Urothelium cell line (cell line): ENCODE data around the gene UNC5A.
"Not testable (repeated sequence)": the region's sequence is repeated elsewhere in the genome, so short reads cannot be mapped to it uniquely, and the experiment has no call there.

ENCODE experiments used
- DNase-seq: peaks from one replicate; pipeline ENCODE4 v3.0.0; 2011; ENCODE audit warnings: low spot score, mixed read lengths
- FAIRE-seq: peaks from 2 replicates; lab custom pipeline; 2011; peaks lifted over from hg19 to GRCh38; lab: Jason Lieb, UNC

The UNC5A gene

DNA sequence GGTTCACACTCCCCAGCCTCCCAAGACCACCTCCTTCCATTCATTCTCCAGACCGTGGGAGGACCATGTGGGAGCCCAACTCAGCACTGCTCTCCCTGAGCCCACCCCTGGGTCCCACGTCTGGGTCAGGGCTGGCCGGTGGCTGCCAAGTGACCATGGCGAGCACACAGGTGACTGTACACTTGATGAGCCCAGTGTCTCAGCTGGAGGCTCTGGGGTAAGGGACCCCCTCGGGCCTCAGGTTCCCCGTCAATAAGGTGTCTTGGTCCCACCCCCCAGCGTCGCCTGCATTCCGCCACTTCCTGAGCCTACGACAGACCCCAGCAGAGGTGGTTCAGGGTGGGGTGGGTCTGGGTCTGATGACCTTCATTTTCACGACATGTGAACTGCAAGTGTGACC is 50.0 kb downstream of the UNC5A start:
- FAIRE-seq (no peak), DNase-seq (no peak)

DNA sequence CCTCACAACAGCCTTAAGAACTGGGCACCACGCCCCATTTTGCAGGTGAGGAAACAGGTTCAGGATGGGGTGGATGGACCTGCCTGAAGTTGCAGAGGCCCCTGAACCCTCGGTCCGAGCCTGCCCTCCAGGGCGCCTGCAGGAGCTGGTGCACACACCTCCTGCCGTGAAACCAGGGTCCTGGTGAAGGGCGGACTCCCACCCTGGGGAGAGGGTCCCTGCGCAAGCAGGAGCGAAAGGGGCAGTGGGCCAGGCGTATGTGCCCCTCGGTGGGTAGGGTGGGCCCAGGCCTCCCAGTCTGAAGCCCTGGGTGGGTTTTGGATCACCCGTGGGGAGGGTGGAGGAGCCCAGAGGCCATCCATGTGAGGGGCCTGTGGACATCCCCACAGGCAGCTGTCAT is 50.9 kb downstream of the UNC5A start:
- FAIRE-seq, result no peak
- DNase-seq, result no peak

DNA sequence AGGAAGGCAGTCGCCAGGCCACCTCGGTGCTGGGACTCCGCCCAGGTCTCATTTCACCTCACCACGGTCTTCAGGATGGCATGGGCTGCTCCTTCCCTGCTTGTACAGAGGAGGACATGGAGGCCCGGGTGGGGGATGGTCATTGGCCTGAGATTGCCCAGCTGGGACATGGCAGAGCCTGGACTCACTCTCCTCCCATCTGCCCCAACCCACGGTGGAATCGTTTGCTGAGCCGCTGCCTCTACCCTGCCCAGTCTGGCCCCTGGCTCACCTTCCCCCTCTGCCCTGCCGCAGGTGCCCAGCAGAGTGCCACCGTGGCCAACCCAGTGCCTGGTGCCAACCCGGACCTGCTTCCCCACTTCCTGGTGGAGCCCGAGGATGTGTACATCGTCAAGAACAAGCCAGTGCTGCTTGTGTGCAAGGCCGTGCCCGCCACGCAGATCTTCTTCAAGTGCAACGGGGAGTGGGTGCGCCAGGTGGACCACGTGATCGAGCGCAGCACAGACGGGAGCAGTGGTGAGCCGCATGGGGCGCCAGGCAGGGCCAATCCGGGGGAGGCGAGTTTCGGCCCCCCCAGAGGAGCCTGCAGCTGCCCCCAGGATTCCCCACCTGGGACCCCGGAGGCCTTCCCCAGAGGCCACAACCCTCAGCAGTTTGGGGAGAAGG is 52.1 kb downstream of the UNC5A start:
- FAIRE-seq, result no peak
- DNase-seq, result no peak

DNA sequence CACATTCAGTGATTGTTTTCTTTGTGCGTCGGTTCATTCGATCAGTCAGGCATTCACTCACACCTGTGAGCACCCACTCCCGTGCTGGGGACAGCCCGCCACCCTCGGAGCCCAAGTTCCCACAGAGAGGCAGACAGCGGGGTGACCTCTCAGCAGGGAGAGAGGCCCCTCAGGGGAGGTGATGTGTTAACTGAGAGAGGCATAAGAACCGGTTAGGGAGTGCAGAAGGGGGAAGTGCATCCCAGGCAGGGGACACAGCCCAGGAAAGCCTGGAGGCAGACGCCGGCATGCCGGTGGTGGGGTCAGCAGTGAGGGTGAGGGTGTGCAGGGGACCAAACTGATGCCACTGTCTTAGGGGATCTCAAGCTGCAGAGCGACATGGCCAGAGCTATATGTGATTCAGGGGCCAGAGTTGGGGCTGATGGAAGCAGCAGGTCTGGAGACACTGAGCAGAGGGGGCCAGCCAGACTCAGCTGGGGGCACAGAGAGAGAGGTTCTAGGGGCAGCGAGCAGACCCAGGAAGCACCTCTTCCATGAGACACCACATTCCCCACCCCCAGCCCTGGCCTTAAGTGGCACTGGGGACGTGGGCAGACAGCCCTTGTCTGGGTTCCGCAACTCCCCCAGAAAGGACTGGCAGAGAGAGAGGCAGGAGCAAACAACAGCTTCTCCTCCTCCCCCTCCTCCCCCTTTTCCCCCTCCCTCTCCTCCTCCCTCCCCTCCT is 52.8 kb downstream of the UNC5A start:
- FAIRE-seq, result no peak
- no peak for DNase-seq

DNA sequence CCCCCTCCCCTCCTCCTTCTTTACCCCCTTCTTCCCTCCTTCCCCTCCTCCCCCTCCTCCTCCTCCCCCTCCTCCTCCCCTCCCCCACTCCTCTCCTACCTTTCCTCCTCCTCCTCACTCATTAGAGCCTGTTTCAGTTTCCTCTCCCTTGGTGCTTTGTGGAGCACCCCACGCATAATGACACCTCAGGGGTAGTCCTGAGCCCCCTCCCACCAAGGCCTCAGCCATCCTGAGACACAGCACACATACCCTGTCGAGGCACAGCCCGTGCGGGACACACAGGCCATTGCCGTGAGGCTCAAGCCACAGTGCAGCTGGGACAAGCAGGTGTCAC is 53.4 kb downstream of the UNC5A start:
- no peak for FAIRE-seq
- no peak for DNase-seq

DNA sequence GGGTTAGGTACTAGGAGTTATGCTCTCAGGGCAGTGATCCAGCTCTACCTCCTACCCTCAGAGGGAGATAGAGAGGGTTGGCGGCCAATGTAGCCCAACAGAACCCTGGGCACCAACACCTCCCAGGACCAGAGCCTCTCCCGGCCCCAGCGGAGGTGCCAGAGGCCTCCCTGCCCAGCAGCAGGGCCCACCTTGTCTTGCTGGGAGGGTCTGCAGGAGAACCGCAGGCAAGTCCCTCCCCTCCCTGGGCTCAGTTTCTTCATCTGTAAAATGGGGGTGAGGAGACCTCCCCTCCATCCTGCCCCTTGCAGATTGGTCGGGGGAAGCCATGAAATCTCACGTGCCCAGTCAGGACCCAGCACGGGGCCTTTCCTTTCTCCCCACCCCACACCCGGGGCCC is 54.4 kb downstream of the UNC5A start:
- DNase-seq (no peak), FAIRE-seq (no peak)

DNA sequence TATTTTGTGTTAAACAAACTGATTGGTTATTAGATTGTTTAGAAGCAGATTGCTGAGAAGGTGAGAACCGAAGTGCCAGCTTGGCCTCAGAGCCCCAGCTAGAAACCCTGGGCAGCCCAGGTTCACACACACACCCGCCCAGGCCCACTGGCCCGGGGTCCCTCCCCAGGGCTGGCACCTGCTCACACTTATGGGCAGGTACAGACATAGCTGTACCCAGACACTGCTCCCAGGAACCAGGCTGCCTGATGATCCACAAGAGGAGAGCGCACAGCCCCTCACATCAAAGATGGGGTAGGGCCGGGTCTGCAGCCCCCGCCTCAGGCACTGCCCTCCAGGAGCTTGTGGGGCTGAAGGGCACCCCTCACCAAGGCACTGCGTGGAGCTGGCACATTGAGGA is 55.6 kb downstream of the UNC5A start:
- FAIRE-seq, result no peak

DNA sequence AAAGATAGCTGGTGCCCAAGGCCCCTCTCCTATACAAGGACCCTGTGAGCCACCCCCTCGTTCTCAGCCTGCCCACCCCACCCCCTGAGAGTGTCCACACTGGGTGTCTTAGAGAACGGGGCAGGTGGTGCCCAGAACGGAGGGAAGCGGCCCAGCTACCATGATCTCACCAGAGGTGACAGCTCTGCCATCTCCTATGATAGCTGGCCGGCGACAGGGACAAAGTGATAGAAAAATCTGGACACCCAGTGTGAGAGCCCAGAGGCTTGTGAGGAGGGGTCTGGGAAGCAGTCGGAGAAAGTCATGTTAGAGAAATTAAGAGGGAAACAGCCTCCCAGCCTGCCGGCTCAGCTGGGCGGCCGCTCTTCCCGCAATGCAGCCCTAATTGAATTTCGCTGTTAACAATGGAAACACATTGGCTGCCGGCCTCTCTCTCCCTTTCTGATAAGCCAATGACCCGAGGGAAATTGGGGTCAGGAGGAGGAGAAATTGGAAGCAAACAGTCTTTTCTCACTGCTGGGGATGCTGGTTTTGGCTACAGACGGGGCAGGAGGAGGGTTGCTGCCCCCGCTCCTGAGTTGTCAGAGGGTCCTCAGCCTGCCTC is 56.5 kb downstream of the UNC5A start:
- FAIRE-seq, result no peak

More for the DNA sequence above, 55.6 kb downstream of the UNC5A start:
- no peak for DNase-seq

DNA sequence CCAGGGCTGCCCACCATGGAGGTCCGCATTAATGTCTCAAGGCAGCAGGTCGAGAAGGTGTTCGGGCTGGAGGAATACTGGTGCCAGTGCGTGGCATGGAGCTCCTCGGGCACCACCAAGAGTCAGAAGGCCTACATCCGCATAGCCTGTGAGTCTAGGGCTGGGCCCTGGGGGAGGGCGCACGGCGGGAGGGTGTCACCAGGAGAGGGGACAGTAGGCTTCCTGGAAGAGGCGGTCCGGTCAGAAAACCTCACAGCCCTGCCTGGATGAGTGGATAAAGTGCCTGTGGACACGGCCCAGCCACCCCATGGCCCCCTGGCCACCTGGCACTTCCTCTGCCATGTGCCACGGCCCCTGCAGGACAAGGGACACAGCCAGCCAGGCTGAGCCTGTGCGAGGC is 57.8 kb downstream of the UNC5A start:
- FAIRE-seq, result no peak
- no peak for DNase-seq

More for the DNA sequence above, 56.5 kb downstream of the UNC5A start:
- no peak for DNase-seq

DNA sequence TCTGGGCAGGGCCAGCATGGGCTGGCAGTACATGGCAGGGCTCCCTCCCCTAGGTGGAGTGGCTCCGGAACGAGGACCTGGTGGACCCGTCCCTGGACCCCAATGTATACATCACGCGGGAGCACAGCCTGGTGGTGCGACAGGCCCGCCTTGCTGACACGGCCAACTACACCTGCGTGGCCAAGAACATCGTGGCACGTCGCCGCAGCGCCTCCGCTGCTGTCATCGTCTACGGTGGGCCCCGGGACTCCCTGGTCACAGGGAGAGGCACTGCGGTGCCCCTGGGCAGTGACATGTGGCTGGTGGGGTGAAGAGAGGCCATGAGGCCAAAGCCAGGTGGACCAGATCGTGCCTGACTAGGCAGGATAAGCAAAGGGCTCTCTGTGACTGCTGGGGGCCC is 58.4 kb downstream of the UNC5A start:
- DNase-seq (no peak), FAIRE-seq (no peak)

DNA sequence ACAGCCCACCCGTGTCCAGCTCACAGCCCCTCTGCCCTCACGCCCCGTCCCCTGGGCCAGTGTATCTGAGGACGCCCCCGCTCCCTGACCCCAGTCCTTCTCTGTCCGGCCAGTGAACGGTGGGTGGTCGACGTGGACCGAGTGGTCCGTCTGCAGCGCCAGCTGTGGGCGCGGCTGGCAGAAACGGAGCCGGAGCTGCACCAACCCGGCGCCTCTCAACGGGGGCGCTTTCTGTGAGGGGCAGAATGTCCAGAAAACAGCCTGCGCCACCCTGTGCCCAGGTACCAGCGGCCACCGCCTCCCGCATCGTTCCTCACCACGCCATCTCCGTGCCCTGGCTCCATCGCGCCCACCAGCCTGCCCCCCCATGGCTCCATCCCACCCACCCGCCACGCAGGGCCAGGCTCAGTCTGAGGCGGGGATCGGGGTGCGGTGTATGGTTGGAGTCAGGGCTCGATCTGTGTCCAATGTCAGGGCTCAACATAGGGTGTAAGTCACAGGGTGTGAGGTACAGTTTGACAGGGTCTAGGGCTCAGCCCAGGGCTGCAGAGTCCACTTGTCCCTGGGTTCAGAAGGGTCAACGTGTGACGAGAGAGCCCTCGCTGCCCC is 59.2 kb downstream of the UNC5A start:
- FAIRE-seq, result no peak
- no peak for DNase-seq

DNA sequence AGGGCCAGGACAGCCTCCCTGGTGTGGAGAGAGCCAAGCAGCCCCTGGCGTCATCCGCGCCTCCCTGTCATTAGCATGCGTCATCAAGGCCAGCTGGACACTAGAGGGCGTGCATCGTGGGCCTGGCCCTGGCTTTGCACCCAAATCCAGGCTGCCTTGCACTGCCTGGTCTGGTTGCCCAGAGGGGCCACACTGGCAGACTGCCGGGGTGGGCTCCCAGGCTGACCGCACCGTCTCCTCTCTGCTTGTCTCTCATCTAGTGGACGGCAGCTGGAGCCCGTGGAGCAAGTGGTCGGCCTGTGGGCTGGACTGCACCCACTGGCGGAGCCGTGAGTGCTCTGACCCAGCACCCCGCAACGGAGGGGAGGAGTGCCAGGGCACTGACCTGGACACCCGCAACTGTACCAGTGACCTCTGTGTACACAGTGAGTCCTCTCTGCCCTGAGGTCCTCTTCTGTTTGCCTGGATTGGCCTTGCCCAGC is 59.8 kb downstream of the UNC5A start:
- no peak for FAIRE-seq
- peak; percentile 38 for DNase-seq

DNA sequence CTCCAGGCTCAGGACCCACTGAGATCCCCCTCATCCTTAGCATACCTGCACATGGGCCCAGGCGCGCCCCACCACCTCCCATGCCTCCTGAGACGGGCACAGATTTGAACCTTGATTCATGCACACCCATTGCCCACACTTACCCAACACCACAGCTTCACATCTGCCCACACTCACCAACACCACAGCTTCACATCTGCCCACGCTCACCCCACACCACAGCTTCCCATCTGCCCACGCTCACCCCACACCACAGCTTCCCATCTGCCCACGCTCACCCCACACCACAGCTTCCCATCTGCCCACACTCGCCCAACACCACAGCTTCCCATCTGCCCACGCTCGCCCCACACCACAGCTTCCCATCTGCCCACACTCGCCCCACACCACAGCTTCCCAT is 60.3 kb downstream of the UNC5A start:
- not testable (repeated sequence) for DNase-seq, FAIRE-seq

DNA sequence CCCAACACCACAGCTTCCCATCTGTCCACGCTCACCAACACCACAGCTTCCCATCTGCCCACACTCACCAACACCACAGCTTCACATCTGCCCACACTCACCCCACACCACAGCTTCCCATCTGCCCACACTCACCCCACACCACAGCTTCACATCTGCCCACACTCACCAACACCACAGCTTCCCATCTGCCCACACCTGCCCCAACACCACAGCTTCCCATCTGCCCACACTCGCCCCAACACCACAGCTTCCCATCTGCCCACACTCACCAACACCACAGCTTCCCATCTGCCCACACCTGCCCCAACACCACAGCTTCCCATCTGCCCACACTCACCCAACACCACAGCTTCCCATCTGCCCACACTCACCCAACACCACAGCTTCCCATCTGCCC is 62.2 kb downstream of the UNC5A start:
- not testable (repeated sequence) for DNase-seq, FAIRE-seq

DNA sequence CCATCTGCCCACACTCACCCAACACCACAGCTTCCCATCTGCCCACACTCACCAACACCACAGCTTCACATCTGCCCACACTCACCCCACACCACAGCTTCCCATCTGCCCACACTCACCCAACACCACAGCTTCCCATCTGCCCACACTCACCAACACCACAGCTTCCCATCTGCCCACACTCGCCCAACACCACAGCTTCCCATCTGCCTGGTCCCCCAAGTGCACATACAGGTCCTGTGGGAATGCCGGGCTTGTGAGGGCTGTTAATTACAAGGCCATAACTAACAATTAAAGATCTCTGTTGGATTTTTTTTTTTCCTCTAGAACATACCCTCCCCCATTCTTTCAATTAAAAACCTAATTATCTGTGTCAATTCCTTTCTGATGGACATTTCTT is 62.7 kb downstream of the UNC5A start:
- not testable (repeated sequence) for DNase-seq, FAIRE-seq

DNA sequence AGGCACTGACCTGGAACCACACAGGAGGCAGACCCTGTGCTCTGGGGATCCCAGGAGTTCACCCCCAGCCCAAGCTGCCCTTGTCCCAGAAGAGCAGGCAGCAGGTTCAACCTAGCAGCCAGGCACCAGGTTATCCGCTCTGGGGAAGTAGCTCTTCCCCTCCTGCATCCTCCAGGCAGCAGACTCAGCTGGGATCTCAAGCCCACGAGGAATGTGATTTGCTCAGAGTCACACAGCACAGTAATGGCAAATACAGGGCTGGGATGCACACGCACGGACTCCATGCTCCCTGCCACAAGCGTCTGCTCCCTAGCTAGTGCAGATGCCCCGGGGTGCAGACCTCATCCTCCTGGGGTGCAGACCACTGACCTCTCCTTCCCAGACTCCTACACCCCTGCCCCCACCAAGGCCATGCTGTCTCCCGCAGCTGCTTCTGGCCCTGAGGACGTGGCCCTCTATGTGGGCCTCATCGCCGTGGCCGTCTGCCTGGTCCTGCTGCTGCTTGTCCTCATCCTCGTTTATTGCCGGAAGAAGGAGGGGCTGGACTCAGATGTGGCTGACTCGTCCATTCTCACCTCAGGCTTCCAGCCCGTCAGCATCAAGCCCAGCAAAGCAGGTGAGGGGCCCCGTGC is 63.3 kb downstream of the UNC5A start:
- FAIRE-seq (no peak), DNase-seq (no peak)

DNA sequence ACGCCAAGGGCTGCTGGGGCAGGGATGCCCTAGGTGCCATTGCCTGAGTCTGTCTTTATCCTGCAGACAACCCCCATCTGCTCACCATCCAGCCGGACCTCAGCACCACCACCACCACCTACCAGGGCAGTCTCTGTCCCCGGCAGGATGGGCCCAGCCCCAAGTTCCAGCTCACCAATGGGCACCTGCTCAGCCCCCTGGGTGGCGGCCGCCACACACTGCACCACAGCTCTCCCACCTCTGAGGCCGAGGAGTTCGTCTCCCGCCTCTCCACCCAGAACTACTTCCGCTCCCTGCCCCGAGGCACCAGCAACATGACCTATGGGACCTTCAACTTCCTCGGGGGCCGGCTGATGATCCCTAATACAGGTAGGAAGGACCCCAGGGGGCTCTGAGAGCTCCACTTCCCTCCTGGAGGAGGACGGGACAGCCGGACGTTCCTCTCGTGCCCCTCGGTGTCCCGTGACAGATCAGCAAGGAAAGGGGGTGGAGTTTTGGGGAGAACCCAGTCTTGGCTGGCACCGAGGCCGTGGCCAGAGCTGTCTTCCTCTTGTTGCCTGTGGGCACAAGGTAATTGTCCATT is 63.9 kb downstream of the UNC5A start:
- DNase-seq, result no peak
- FAIRE-seq, result no peak

DNA sequence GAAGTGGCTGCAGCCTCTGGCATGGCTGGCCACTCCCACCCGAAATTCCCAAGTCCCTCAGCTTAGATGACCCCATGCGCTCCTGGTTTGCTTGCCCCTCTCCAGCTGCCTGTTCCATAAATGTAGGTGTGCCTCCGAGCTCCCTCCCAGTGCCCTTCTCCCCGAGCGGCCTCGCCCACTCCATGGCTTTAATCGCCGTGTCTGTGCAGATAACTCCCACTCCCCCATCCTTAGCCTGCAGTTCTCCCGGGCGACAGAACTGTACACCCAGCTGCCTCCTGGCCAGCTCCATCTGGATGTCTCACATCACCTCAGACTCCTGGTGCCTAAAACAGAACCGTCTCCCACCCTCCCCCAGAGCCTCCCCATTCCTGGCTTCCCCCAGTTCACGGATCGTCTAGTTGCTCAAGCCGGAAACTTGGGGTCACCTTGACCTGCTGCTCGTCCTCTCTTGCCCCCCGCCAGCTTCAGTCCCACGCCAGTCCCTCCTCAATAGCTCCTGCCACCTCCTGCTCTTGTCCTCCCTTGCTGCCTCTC is 64.7 kb downstream of the UNC5A start:
- FAIRE-seq (no peak), DNase-seq (no peak)

DNA sequence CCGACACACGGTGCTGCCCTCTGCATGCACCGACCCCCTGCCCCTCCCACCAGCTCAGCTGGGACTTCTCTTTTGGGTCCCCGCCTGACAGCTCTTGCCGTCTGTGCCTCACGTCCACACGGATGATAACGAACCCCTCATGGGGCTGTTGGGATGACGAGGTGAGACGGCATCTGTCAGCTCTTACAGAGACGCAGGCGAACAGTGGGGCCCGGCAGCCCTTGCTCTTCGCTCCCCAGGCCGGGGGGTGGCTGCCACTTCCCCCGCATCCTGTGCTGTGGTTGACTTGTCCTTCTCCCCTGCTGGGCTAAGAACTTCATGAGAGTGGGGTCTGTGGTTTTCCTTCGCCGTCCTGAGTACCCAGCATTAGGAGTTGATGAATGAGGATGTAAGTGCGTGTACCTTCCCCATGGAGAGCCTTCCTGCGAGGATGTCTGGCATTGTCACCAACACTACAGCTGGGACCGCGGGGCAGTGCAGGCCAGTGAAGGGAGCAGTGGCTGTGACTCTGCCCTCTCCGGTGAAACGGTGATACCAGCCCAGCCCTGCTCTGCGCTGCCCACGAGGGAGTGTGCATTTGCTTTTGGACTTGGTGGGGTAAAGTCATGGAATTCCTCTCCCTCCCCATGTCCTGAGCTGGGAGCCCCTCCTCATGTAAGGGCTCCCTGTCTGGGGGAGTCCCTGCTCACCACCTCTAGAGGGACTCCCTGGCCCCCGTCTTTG is 65.6 kb downstream of the UNC5A start:
- DNase-seq (no peak), FAIRE-seq (no peak)
